Measurements from ENCODE around the gene EBP.
"Not testable (repeated sequence)": the region's sequence is repeated elsewhere in the genome, so short reads cannot be mapped to it uniquely, and the experiment has no call there.

Gene EBP

GRCh38 chrX:48492293-48492910 lies 29.2 kb upstream of the EBP start:
- DNase-seq (ENCODE audit: low read depth in 3 of 3, low spot score in 1 of 3): no peak

DNA sequence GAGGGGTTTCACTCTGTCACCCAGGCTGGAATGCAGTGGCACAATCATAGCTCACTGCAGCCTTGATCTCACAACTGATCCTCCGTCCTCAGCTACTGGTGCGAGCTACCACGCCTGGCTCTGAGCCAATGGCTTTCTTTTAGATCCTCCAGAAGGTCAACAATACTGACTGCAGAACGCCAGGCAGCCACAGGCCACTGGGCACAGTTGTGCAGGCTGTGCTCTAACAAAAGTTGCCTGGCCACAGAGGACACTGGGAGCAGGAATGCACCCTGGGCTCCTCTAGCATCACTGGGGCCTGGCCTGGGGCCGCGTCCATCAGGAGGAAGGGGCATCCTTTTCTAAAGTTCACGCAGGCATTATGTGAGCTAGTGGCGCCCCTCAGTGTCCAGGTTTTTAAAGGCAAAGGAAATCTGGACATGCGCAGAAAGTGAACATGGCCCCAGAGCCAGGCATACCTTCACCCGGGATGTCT lies 27.7 kb upstream of the EBP start:
- DNase-seq (ENCODE audit: low read depth in 3 of 3, low spot score in 1 of 3): no peak

- no peak for DNase-seq (ENCODE audit: low read depth in 3 of 3, low spot score in 1 of 3)
Measured at GRCh38 chrX:48496660-48497059, 24.9 kb upstream of the EBP start.

DNA sequence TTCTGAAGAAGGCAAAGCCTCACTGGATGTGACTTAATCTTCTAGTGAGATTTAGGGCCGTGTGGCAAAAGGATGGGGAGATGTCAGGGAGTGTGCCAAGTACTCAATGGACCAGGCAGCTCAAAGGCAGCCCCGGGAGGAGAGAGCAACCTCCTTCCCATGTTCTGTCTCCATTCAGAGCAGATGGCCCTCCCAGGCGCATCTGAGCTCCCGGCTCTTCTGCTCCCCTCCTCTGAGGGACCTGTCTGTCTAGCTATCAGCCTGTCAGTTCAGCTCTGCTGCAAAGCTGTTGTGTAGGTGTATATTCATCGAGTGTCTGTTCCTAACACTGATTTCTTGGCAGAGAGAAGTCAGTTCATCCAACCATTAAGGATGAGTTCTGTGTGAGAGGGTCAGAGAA lies 23.7 kb upstream of the EBP start:
- DNase-seq (ENCODE audit: low read depth in 3 of 3, low spot score in 1 of 3): no peak

DNA sequence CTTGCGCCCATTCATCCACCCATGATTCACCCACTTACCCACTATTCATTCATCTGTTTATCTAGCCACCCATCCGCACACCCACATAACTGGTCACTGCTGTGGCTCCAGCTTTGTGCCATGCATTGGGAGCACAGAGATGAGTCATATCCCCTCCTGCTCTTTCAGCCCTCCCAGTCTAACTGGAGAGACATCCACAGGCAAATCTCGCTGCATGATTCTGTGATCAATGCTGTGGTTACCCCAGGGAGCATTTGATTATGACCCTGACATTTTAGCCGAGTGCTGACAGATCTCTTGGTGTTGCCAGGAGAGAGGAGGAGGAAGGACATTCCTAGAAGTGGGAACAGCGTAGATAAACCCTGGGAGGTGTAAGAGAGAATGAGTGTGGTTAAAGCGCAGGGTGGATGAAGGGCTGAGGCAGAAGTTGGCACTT lies 23.2 kb upstream of the EBP start:
- DNase-seq (ENCODE audit: low read depth in 3 of 3, low spot score in 1 of 3): no peak

GRCh38 chrX:48504261-48504660 lies 17.3 kb upstream of the EBP start:
- no peak for DNase-seq (ENCODE audit: low read depth in 3 of 3, low spot score in 1 of 3)

GRCh38 chrX:48505481-48505880 lies 16.1 kb upstream of the EBP start:
- no peak for DNase-seq (ENCODE audit: low read depth in 3 of 3, low spot score in 1 of 3)

GRCh38 chrX:48507246-48507645 lies 14.4 kb upstream of the EBP start:
- no peak for DNase-seq (ENCODE audit: low read depth in 3 of 3, low spot score in 1 of 3)

DNA sequence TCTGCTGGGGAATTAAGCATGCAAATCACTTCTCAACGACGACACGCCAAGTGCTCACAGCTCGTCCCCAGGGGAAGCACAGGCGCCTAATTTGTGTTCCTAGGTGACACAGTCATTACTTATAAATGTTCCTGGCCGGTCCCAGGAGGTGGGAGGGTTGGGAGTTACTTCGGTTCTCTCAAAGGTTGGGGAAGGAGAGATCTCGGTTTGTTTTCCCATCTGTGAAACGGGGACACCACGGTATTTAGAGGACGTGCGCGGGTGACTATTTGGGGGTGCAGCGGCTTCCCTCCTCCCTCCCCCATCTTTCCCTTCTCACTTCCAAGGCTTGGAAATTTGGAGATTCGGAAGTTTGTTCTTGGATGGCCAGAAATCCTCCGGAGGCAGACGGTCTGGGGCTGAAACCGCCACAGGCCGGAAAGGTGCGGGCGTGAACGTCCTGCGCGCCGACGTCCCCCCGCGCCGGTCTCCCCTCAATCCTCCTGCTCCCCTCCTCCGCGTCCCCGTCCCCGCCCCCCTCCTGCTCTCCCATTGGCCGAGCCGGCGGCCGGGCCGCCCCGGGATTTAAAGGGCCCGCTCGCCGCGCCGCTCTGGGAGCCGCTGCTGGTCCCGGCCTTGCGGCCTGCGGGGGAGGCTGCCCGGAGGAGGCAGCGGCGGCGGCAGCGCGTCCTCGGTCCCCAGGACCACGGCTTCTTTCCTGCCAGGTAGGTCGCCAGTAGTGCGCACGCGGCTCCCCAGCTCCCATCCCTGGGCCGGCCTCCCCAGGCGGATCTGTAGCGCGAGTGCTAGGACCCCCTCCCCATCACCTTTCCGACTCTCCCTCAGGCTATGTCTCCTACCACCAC lies 13.0 kb upstream of the EBP start, which contains the start of gene PORCN:
Gene PORCN (plus strand): TSS at position 593 of the 845 bp plus-strand sequence. CDS start 829 bp downstream, outside the sequence.
- DNase-seq (ENCODE audit: low read depth in 3 of 3, low spot score in 1 of 3): peak; percentile 49 to 66 (median 53)

- DNase-seq (ENCODE audit: low read depth in 3 of 3, low spot score in 1 of 3): no peak
Measured at GRCh38 chrX:48509245-48509590, 12.4 kb upstream of the EBP start.

GRCh38 chrX:48509619-48510018 lies 12.0 kb upstream of the EBP start:
- no peak for DNase-seq (ENCODE audit: low read depth in 3 of 3, low spot score in 1 of 3)

DNA sequence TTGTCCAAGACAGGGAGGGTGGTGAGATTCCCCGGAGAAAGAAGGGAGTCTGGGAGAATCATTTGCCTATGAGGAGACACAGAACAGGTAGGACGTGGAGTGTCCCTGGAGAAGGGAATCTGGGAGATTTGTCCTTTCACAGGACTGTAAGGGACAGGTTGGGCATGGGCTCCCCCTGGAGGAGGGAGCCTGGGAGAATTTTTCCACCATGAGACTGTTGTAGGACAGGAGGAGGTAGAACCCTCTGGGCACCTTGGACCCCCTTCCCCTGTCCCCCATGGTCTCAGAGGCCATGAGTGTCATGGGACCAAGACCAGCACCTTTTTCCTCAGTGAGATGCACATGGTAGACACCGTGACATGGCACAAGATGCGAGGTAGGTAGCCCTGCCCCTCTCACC lies 10.0 kb upstream of the EBP start:
- DNase-seq (ENCODE audit: low read depth in 3 of 3, low spot score in 1 of 3): no peak

DNA sequence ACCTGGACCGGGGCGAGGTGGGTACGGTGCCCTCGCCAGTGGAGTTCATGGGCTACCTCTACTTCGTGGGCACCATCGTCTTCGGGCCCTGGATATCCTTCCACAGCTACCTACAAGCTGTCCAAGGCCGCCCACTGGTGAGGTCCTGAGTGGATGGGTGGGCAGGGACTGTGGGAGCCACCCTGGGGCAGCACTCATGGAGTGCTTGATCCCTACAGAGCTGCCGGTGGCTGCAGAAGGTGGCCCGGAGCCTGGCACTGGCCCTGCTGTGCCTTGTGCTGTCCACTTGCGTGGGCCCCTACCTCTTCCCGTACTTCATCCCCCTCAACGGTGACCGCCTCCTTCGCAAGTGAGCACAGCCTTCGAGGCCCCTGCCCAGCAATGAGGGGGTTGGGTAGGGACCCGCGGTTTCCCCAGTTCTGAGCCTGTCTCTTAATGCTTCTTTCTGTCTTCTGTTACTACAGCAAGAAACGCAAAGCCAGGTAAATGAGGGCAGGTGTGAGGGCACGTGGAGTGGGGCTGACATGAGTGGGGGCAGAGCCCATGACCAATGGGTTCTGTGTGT lies 9.2 kb upstream of the EBP start:
- DNase-seq (ENCODE audit: low read depth in 3 of 3, low spot score in 1 of 3): no peak

DNA sequence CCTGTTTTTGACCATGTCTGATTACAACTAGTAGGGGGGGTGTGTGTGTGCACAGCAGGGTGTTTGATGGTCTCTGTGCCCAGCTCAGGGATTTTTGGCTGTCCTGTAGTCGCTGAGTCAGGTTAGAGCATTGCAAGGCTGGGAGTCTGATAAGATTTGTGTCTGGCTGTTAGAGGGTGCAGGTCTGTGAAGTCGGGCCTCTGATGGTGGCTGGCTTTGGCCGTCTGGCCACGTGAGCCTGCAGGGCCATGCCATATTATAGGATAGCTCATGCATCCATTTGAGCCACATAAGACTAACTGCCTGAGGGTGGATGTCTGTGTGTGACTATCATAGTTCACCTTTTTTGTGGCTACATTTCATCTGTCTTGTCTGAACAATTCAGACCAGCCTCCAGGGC lies 7.9 kb upstream of the EBP start:
- no peak for DNase-seq (ENCODE audit: low read depth in 3 of 3, low spot score in 1 of 3)

DNA sequence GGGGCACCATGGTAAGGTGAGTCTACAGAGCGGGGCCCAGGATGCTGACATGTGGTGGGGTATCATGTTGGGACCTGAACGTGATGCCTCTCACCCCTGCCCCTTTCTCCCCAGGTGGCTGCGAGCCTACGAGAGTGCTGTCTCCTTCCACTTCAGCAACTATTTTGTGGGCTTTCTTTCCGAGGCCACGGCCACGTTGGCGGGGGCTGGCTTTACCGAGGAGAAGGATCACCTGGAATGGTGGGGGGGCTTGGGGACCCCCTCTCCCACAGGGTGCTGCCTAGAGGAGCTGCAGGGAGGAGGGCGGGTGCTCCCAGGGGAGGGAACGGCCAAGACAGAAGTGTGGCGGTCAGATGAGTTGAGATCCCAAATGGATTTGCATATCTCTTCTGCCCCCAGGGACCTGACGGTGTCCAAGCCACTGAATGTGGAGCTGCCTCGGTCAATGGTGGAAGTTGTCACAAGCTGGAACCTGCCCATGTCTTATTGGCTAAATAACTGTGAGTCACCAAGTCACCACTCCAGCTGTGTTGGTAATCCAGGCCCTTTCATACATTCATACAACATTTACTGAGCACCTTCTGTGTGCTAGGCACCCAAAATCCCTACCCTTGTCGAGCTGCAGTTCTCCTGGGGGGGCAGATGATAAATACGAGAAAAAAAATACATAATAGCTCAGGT lies 7.3 kb upstream of the EBP start:
- no peak for DNase-seq (ENCODE audit: low read depth in 3 of 3, low spot score in 1 of 3)

DNA sequence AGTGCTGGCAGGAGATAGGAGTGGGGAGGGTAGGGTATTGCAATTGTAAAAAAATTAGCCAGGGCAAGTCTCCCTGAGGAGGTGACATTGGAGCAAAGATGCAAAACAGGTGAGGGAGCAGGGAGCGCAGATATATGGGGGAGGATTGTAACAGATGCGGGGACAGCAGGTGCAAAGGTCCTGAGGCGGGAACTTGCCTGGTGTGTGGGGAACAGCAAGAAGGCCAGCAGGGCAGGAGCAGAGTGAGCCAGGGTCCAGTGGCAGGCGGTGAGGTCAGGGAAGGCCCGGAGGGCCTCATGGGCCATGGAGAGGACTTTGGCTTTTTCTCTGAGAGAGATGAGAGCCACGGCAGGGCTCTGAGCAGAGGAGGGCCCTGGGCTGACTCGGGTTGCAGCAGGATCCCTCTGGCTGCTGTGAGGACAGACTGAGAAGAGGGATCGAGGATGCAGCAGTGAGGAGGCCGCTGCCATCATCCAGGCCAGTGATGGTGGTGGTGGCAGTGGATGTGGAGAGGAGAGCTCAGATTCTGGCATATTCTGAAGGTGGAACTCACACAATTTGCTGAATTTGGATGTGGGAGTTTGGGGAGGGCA lies 6.6 kb upstream of the EBP start:
- DNase-seq (ENCODE audit: low read depth in 3 of 3, low spot score in 1 of 3): no peak

GRCh38 chrX:48515842-48516241 lies 5.8 kb upstream of the EBP start:
- no peak for DNase-seq (ENCODE audit: low read depth in 3 of 3, low spot score in 1 of 3)

- no peak for DNase-seq (ENCODE audit: low read depth in 3 of 3, low spot score in 1 of 3)
Measured at GRCh38 chrX:48516285-48516684, 5.3 kb upstream of the EBP start.

- DNase-seq (ENCODE audit: low read depth in 3 of 3, low spot score in 1 of 3): no peak
Measured at GRCh38 chrX:48516987-48517386, 4.6 kb upstream of the EBP start.

DNA sequence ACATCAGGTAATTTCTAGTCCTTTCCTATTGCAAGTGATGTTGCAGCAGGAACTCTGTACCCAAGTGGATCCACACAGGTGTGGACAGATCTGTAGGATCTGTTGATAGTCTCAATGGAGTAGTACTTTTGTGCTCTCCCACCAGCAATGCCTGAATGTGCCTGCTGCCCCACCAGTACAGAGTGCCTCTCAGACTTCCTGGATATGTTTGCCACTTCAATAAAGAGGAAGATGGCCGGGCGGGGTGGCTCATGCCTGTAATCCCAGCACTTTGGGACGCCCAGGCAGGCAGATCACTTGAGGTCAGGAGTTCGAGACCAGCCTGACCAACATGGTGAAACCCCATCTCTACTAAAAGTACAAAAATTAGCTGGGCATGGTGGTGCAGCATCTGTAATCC lies 2.1 kb upstream of the EBP start:
- not testable (repeated sequence) for DNase-seq (ENCODE audit: low read depth in 3 of 3, low spot score in 1 of 3)

DNA sequence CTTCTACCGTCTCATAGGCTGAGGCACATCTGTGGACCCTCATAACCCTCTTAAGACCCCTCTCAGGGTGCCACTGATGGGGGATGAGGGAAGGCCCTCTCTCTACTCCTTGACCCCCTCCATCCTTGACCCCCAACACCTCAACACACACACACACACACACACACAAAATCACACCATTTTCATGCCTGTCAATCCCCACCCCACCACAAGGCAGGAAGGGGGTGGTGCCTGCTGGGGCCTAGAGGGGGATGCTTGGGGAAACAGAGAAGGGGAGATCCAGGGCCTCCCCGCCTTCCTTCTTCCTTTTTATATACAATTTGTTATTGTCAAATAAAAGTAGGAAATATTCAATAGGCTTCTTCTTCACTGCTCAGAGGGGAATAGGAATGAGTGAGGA lies 1.2 kb upstream of the EBP start:
- DNase-seq (ENCODE audit: low read depth in 3 of 3, low spot score in 1 of 3): no peak
